Endothelial cell of umbilical vein (primary cell): ENCODE measurements around the gene CHSY3.

Source experiments
- EZH2 ChIP-seq: IDR thresholded peaks from 2 replicates; pipeline ENCODE4 v1.6.1; 2012; ENCODE audit warnings: borderline replicate concordance, low read depth, mild to moderate bottlenecking, moderate library complexity, low read length, inconsistent platforms; ENCODE audit not compliant: severe bottlenecking
- MYC ChIP-seq: IDR thresholded peaks from one replicate; pipeline ENCODE4 v1.6.1; 2011; ENCODE audit warnings: mild to moderate bottlenecking, low read depth, low read length
- POLR2A ChIP-seq: IDR thresholded peaks from 2 replicates; pipeline ENCODE4 v1.6.1; 2012; ENCODE audit warnings: low read depth, mild to moderate bottlenecking, control low read depth, low read length
- POLR2AphosphoS5 ChIP-seq: IDR thresholded peaks from 2 replicates; pipeline ENCODE4 v1.6.1; 2012; ENCODE audit warnings: low read depth, mild to moderate bottlenecking, control low read depth, low read length, moderate library complexity; ENCODE audit not compliant: insufficient read depth
- TF ChIP-seq, protein P1 (sequence below), 2 donors: IDR thresholded peaks; 1 replicate in 1 of 2; 2 replicates in 1 of 2; pipeline ENCODE4 v1.5.1; 2011; ENCODE audit warnings: low read length in 2 of 2, mild to moderate bottlenecking in 2 of 2, moderate library complexity in 2 of 2, control low read depth in 1 of 2, inconsistent platforms in 1 of 2, low read depth in 1 of 2; ENCODE audit not compliant: insufficient read depth in 1 of 2; ENCODE audit errors: extremely low read depth in 1 of 2
- TF ChIP-seq, protein P2 (sequence below): IDR thresholded peaks from 2 replicates; pipeline ENCODE4 v1.6.1; 2011; ENCODE audit not compliant: insufficient read depth, insufficient read length

DNA sequence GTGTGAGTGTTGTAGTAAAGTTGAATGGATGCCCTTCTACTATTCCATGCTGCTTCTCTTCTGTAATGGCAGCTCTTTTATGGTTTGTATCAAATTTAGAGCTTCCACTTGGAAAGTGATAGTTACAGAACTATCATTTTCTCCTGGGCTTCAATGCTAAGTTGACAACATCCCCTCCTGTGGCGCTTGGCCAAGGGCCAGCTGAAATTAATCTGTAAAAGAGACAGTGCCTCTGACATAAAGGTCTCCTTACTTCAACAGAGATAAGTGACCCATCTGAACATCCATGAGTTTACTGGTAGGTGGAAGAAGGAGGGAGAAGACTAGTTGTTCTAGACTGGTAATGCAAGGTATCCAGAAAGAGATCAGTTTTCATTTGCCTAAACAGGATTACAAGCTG lies 39.7 kb downstream of the CHSY3 start:
- TF ChIP-seq, protein P1, sequence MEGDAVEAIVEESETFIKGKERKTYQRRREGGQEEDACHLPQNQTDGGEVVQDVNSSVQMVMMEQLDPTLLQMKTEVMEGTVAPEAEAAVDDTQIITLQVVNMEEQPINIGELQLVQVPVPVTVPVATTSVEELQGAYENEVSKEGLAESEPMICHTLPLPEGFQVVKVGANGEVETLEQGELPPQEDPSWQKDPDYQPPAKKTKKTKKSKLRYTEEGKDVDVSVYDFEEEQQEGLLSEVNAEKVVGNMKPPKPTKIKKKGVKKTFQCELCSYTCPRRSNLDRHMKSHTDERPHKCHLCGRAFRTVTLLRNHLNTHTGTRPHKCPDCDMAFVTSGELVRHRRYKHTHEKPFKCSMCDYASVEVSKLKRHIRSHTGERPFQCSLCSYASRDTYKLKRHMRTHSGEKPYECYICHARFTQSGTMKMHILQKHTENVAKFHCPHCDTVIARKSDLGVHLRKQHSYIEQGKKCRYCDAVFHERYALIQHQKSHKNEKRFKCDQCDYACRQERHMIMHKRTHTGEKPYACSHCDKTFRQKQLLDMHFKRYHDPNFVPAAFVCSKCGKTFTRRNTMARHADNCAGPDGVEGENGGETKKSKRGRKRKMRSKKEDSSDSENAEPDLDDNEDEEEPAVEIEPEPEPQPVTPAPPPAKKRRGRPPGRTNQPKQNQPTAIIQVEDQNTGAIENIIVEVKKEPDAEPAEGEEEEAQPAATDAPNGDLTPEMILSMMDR (IDR thresholded peaks at IDR 0.05; ENCODE audit: extremely low read depth in 1 of 2, insufficient read depth in 1 of 2, low read depth in 1 of 2, low read length in 2 of 2), result no peak
- TF ChIP-seq POLR2A, result no peak
- TF ChIP-seq EZH2, result no peak
- TF ChIP-seq MYC, result no peak
- no peak for TF ChIP-seq POLR2AphosphoS5
- TF ChIP-seq, protein P2, sequence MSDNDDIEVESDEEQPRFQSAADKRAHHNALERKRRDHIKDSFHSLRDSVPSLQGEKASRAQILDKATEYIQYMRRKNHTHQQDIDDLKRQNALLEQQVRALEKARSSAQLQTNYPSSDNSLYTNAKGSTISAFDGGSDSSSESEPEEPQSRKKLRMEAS, result no peak
